Skeletal muscle tissue (tissue), 4 donors: ENCODE measurements around the gene CHMP4B. TPM values are rescaled to one million over a fixed set of nuclear protein-coding genes. Genes with fewer than 3 reads are reported as not detected.
A peak's percentile ranks its signal among the peaks of the same experiment; 100 is the strongest.

ENCODE experiments used
- H3K27ac ChIP-seq: one replicate; pipeline ENCODE4 v1.7.0; 2013; ENCODE audit warnings: mild to moderate bottlenecking, low read depth, low read length, inconsistent platforms
- H3K27me3 ChIP-seq, 3 donors: one replicate each; pipeline ENCODE4 v1.7.0; 2013; ENCODE audit warnings: low read length in 3 of 3; ENCODE audit not compliant: control insufficient read depth in 3 of 3, insufficient read depth in 3 of 3
- H3K36me3 ChIP-seq, 3 donors: one replicate each; pipeline ENCODE4 v1.7.0; 2013; ENCODE audit warnings: low read length in 3 of 3; ENCODE audit not compliant: control insufficient read depth in 3 of 3, insufficient read depth in 3 of 3
- H3K4me1 ChIP-seq, 3 donors: one replicate each; pipeline ENCODE4 v1.7.0; 2013; ENCODE audit warnings: low read length in 3 of 3, mild to moderate bottlenecking in 3 of 3; ENCODE audit not compliant: control insufficient read depth in 3 of 3, insufficient read depth in 3 of 3
- H3K4me3 ChIP-seq, 3 donors: one replicate each; pipeline ENCODE4 v1.7.0; 2013; ENCODE audit warnings: low read length in 3 of 3
- H3K9ac ChIP-seq, 3 donors: one replicate each; pipeline ENCODE4 v1.7.0; 2013; ENCODE audit warnings: low read length in 3 of 3, mild to moderate bottlenecking in 3 of 3, moderate library complexity in 2 of 3, low read depth in 1 of 3
- H3K9me3 ChIP-seq, 3 donors: one replicate each; pipeline ENCODE4 v1.7.0; 2013; ENCODE audit warnings: low read length in 3 of 3; ENCODE audit not compliant: control insufficient read depth in 3 of 3
- total RNA-seq: library from RNA; depleted of rRNA; stranded (reverse); fragments of >200 nt; gene quantifications from one replicate; pipeline ENCODE4 v1.2.3, GENCODE V29; 2014
- donor health status: Osteomylitis.

Gene CHMP4B
- total RNA-seq, 1 donor from 2014 or later = 24.0 TPM

DNA sequence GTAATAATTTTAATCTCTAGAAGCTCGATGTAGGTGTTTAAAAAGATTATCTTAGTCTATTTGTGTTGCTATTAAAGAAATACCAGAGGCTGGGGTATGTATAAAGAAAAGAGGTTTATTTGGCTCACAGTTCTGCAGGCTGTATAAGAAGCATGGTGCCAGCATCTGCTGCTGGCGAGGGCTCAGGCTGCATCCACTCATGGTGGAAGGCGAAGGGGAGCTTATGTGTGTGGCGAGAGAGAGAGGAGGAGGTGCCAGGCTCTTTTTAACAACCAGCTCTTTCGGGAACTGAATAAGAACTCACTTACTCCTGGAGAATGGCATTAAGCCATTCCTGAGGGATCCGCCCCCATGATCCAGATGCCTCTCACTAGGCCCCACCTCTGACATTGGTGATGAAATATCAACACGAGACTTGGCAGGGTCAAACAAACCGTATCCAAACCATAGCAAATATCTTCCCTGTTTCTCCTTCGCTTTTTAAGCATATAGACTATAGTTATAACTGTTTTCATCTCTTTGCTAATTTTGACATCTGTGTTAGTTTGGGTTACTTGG, 24.5 kb downstream of the CHMP4B start:
- H3K27ac ChIP-seq = no peak overlapping the region
- H3K9ac ChIP-seq = no peak overlapping the region
- no peaks in the 10 kb centered on the region for H3K36me3 ChIP-seq
- no peak overlapping the region for H3K4me3 ChIP-seq
- no peaks in the 10 kb centered on the region for H3K27me3 ChIP-seq
- H3K4me1 ChIP-seq = peaks cover 52 to 71% (median 65%) of the 10 kb centered on the region in 3 donors
- H3K9me3 ChIP-seq = no peaks in the 10 kb centered on the region

GRCh38 chr20:33836277-33836676, 25.1 kb downstream of the CHMP4B start:
- Histone ChIP-seq H3K9me3 (no peaks in the 10 kb centered on the region), H3K4me1 (peaks cover 56 to 77% (median 66%) of the 10 kb centered on the region in 3 donors), H3K9ac (no peak overlapping the region)

DNA sequence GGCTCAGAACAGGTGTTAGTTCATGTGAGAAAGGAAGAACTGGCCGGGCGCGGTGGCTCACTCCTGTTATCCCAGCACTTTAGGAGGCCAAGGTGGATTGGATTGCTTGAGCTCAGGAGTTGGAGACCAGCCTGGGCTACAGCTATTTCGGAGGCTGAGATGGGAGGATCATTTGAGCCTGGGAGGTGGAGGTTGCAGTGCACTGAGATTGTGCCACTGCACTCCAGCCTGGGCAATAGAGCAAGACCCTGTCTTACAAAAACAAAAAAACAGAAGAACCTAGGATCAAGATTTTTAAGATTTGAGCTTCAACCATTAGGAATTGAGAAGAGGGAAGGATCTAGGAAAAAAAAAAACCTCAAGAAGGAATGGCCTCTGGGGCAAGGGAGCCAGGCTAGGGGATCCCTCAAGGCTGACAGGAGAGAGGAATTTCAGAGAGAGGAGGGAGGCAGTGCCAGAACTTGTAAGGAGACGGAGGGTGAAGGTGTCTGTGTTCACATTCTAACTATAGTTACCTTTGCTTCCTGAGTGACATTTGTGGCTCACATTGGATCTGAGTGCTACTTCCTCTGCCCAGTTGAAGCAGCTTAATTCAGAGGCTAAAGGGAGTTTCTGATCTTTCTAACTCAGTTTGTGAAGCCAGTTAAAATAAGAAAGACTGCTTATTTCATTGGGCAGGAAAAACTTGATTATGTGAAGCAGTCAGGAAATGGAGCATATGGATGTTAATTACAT, 26.1 kb downstream of the CHMP4B start:
- H3K4me1 ChIP-seq = peaks cover 56 to 77% (median 68%) of the 10 kb centered on the region in 3 donors
- no peak overlapping the region for H3K27ac ChIP-seq
- no peaks in the 10 kb centered on the region for H3K27me3 ChIP-seq
- H3K4me3 ChIP-seq = no peak overlapping the region
- H3K9me3 ChIP-seq = no peaks in the 10 kb centered on the region
- H3K36me3 ChIP-seq = no peaks in the 10 kb centered on the region
- no peak overlapping the region for H3K9ac ChIP-seq

More at GRCh38 chr20:33836277-33836676, 25.1 kb downstream of the CHMP4B start:
- Histone ChIP-seq H3K27ac (no peak overlapping the region), H3K4me3 (no peak overlapping the region), H3K36me3 (no peaks in the 10 kb centered on the region), H3K27me3 (no peaks in the 10 kb centered on the region)

GRCh38 chr20:33838035-33838864, 27.1 kb downstream of the CHMP4B start:
- no peaks in the 10 kb centered on the region for H3K36me3 ChIP-seq
- H3K27ac ChIP-seq = no peak overlapping the region
- H3K9me3 ChIP-seq = no peaks in the 10 kb centered on the region
- H3K4me3 ChIP-seq = no peak overlapping the region
- H3K27me3 ChIP-seq = no peaks in the 10 kb centered on the region
- H3K9ac ChIP-seq = no peak overlapping the region
- H3K4me1 ChIP-seq = peaks cover 58 to 79% (median 73%) of the 10 kb centered on the region in 3 donors

GRCh38 chr20:33839591-33839990, 28.4 kb downstream of the CHMP4B start:
- Histone ChIP-seq H3K4me1 (peaks cover 59 to 79% (median 75%) of the 10 kb centered on the region in 3 donors), H3K4me3 (no peak overlapping the region)

DNA sequence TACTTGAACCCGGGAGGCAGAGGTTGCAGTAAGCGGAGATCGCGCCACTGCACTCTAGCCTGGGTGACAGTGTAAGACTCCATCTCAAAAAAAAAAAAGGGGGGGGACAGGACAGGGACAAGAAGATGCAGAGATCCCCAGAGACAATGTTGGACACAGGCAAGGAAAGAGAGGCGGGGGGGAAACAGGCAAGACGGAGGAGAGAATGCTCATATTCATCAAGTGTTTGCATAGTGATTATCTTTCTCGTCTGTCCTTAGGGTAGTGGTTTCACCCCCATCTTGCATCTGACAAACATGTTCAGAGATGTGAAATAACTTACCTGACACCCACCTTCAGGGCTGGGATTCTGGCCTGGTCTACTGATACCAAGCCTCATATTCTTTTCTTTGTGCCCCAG, 29.0 kb downstream of the CHMP4B start:
- no peak overlapping the region for H3K27ac ChIP-seq
- H3K27me3 ChIP-seq = no peaks in the 10 kb centered on the region
- H3K36me3 ChIP-seq = no peaks in the 10 kb centered on the region
- no peak overlapping the region for H3K4me3 ChIP-seq
- H3K9ac ChIP-seq = no peak overlapping the region
- peaks cover 59 to 79% (median 75%) of the 10 kb centered on the region in 3 donors for H3K4me1 ChIP-seq
- no peaks in the 10 kb centered on the region for H3K9me3 ChIP-seq

More at GRCh38 chr20:33839591-33839990, 28.4 kb downstream of the CHMP4B start:
- no peaks in the 10 kb centered on the region for H3K36me3 ChIP-seq
- H3K9me3 ChIP-seq = no peaks in the 10 kb centered on the region
- H3K9ac ChIP-seq = peak overlapping the region in 1 of 3 donors; percentile 61
- H3K27ac ChIP-seq = no peak overlapping the region
- H3K27me3 ChIP-seq = no peaks in the 10 kb centered on the region

- H3K36me3 ChIP-seq = no peaks in the 10 kb centered on the region
- no peak overlapping the region for H3K4me3 ChIP-seq
- H3K27me3 ChIP-seq = no peaks in the 10 kb centered on the region
- H3K9ac ChIP-seq = no peak overlapping the region
- H3K4me1 ChIP-seq = peaks cover 59 to 79% (median 78%) of the 10 kb centered on the region in 3 donors
- H3K9me3 ChIP-seq = no peaks in the 10 kb centered on the region
- no peak overlapping the region for H3K27ac ChIP-seq
These were observed 29.7 kb downstream of the CHMP4B start for GRCh38 chr20:33840759-33841435.

DNA sequence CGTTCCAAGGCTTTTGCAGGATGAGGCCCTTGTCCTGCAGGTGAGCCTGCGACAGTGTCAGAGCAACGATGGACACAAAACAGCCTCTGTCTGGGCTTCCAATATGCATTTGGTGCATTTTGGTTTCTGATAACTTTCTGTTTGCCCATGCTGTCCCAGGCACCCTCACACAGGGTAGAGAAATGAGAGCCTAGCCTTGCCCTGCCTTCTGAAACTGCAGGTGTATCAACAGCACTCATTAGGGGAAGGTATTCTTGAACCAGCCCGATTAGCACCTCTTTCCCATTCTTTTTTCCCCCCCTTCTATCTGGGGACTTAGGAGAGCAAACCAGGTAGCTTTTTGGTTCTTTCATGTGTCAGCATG, 30.3 kb downstream of the CHMP4B start:
- Histone ChIP-seq H3K4me1 (peaks cover 61 to 83% (median 78%) of the 10 kb centered on the region in 3 donors), H3K4me3 (no peak overlapping the region), H3K9me3 (no peaks in the 10 kb centered on the region), H3K27me3 (no peaks in the 10 kb centered on the region), H3K27ac (no peak overlapping the region), H3K9ac (no peak overlapping the region), H3K36me3 (no peaks in the 10 kb centered on the region)

- Histone ChIP-seq H3K4me3 (no peak overlapping the region), H3K27me3 (no peaks in the 10 kb centered on the region), H3K4me1 (peaks cover 63 to 84% (median 74%) of the 10 kb centered on the region in 3 donors), H3K9me3 (no peaks in the 10 kb centered on the region), H3K9ac (no peak overlapping the region), H3K27ac (no peak overlapping the region), H3K36me3 (no peaks in the 10 kb centered on the region)
These were observed 31.2 kb downstream of the CHMP4B start for GRCh38 chr20:33842346-33842745.
